GM21825 (cell line): ENCODE measurements around the gene USP8.
"Not testable (repeated sequence)": the region's sequence is repeated elsewhere in the genome, so short reads cannot be mapped to it uniquely, and the experiment has no call there.

ENCODE experiments used
- ATAC-seq: cut with Tn5 transposase; IDR thresholded peaks from one replicate; pipeline ENCODE4 v1.9.1; 2021; ENCODE audit warnings: mild to moderate bottlenecking, moderate library complexity; ENCODE audit not compliant: unreplicated experiment

Gene USP8

DNA sequence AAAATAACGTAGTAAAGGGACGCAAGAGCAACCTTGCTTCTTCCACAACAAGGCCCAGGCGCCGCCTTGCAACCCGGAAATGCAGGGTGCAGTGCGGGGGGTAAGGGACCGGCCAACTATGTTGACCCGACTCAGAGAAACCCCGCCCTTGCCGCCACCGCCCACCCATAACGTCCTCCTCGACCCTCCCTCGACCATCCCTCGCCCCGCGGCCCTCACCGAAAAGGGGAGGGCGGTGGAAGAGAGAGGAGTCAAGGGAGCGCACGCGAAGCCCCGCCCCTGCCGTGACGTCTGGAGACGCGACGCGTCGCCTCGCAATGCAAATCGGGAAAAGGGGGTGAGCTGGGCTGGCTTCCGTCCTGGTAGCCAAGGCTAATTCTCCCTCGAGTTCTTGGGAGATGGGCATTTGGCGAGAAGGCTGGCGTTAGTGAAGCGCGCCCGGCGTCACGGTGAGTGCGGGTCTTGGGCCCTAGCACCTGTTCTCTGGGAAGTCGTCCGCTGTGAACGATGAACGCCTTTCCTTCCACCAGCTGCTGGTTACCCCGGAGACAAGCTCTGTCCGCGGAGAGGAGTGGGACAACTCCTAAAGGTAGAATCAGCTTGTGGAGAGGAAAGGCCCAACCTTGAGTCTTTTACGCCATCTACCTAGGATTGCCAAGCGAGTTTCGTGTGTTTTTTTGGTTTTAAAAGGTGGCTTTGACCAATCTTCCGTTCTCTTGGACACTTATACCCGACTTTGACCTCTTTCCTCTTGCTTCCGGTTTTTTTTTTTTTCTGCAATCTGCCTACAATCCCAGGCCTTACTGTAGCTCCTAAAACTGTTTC is at the start of gene USP8:
Gene USP8 (plus strand): TSS at position 340 of the 825 bp plus-strand sequence. CDS start 14,669 bp downstream, outside the sequence.
- peak; percentile 96 for ATAC-seq

DNA sequence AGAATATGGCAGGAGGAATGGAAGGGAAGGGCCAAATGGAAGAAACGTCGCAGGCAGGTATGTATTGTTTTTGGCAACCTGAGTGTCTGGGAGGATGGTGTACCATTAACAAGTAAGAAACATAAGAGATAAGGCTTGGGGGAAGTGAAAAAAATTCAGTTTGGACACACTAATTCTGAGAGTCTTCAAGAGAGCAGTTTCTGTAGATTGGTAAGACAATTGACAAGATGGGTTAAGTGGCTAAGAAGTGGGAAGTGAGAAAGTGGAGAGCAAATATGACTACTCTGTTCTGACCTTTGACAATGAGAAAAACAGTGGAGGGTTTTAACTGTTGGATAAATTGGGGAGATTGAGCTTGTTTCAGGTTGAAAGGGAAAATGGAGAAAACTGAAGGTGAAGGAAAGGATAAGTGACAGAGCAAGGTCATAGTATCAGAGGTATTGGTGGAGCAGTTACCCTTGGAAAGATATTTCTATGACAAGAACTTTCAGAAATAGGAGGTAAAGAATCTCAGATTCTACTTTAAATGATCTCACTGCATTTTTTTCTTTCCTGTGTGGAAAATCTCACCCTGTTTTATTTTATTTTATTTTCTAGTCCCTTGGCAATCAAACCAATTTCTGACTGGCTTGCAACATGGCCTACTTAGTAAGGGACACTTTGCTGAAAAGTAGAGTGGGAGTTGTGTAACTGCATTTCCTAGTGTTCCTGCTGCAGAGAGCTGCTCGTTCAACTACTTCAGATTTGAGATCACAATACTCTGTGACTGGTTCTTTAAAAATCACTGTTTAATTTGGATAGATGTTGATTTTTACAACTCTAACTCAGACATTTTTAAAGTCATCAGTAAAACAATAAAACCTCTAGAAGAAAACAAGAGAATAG is 46.1 kb upstream of the USP8 start:
- peak; percentile 96 for ATAC-seq

DNA sequence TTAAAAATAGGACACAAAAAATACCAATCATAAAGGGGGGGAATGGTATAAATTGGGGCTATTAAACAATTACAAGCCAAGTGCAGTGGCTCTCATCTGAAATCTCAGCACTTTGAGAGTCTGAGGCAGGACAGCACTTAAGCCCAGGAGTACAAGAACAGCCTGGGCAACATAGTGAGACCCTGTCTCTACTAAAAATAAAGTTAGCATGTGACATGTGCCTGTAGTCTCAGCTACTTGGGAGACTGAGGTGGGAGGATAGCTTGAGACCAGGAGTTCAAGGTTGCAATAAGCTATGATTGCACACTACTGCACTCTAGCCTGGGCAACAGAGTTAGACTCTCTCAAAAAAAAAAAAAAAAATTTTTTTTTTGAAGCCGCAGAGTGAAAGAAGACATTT is 45.4 kb upstream of the USP8 start:
- ATAC-seq: no peak

DNA sequence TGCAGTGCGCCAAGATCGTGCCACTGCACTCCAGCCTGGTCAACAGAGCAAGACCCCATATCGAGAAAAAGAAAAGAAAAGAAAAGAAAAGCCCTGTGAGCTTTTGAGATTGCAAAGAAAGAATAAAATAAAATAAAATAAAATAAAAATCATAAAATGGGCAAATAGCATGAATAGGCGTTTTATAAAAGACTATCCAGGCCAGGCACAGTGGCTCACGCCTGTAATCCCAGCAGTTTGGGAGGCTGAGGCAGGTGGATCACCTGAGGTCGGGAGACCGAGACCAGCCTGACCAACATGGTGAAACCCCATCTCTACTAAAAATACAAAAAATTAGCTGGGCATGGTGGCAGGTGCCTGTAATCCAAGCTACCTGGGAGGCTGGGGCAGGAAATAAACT is 44.8 kb upstream of the USP8 start:
- ATAC-seq: not testable (repeated sequence)

DNA sequence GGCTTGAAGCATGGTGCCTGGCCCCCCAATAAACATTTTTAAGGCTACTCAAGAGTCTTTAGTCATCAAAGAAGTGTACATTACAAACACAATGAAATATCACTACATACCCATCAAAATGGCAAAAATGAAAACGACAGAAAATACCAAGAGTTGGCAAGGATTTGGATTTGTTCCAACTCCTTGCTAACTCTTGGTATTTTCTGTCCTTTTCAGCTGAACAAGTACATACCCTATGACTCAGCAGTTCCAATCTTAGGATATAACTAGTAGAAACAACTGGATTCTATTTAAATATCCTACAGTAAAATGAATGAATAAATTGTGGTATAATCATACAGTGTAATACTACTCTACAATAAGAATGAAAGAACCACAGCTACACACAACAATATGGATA is 44.1 kb upstream of the USP8 start:
- ATAC-seq: no peak

DNA sequence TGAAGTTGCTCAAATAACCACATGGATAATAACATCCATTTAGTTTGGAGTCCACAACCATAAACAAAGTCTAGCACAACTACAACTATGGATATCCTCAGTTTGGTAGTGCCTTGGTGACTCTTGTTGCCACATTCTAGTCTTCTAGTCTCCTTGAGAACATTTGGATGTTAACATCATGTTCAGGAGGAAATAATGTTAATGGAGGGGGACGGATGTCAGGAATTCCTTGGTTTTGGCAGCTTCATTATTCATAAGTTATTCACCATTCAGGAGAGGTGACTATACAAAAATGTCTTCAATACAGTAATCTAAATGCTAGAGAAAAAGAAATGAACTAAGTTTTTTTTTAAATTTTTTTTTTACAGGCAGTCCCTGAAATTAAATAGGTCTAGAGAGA is 42.8 kb upstream of the USP8 start:
- ATAC-seq: no peak

DNA sequence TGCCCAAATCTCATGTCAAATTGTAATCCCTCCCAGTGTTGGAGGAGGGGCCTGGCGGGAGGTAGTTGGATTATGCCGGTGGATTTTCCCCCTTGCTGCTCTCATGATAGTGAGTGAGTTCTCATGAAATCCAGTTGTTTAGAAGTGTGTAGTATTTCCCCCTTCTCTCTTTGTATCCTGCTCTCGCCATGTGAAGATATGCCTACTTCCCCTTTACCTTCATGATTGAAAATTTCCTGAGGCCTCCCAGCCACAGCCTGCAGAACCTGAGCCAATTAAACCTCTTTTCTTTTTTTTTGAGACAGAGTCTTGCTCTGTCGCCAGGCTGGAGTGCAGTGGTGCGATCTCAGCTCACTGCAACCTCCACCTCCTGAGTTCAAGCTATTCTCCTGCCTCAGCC is 41.8 kb upstream of the USP8 start:
- ATAC-seq: not testable (repeated sequence)

DNA sequence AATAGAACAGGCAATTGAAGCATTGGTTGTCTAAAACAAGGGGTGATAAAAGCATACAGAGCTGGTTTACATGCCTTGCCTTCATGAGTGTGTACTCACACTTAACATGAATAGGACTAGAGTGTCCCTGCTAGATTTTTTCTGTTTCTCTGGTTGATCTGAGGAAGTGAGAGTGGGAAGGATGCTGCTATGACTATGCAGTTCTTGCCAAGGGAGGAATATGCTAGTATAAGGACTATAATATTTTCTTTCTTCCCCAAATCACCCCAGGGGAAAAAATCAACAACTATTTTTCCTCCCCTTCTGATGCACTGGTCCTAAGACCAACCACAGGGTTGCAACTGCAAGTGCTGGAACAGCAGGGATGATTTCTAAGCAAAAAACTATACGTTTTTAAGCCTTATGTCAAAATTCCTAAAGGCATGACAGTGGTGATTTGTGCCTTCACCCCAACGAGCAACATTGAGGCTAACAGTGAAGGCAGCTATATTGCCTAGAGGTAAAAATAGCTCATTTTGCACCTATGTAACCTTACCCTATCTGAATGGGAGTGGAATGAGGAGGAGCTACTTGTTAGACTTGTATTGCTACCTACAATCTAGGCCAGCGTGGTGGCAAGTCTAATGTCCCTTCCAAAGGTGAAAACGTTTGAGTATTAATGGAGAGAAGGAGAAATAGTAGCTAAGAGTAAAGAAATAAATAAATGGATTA is 33.5 kb upstream of the USP8 start:
- peak; percentile 85 for ATAC-seq

DNA sequence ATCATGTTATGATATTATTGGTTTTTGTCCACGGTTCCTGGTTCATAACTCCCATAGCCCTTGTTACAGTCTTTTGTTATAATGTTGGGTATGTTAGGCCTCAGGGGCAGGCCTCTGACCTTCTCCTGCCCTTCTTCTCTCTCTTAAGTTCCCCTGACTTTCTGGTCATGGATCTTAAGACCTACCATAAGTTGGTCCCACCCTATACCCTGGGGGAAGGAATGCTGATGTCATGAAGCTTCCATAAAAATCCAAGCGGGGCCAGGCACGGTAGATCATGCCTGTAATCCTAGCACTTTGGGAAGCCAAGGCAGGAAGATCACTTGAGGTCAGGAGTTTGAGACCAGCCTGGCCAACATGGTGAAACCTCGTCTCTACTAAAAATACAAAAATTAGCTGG is 32.6 kb upstream of the USP8 start:
- not testable (repeated sequence) for ATAC-seq

DNA sequence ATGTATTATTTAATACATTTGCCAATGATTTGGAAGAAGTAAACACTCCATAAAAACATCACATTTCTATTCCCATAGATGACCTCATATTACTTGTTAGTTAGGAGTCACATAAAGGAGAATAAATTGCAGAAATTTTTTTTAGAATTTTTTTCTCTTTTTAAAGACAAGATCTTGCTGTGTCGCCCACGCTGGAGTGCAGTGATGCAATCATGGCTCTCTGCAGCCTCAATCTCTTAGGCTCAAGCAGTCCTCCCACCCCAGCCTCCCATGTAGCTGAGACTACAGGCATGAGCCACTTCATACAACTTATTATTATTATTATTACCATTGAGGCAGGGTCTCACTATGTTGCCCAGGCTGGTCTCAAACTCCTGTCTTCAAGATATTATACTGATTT is 12.3 kb upstream of the USP8 start:
- ATAC-seq: no peak

DNA sequence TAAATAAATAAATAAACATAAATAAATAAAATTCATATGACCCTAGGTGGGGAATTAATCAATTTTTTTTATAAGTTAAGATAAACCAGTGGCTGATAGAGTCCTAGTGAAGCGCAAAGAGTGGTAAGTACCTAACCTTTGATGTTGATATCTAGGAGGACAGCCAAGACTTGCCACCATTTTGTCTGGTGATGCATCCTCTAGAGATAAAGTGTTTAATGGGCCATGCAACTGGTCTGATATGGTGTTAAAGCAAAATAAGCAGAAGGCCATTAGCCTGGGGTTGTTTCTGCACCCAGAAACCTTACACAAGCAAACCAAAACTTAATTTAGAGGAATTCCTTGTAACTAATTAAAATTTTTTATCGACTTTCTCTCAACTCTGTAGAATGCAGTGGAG is 9.6 kb upstream of the USP8 start:
- no peak for ATAC-seq

DNA sequence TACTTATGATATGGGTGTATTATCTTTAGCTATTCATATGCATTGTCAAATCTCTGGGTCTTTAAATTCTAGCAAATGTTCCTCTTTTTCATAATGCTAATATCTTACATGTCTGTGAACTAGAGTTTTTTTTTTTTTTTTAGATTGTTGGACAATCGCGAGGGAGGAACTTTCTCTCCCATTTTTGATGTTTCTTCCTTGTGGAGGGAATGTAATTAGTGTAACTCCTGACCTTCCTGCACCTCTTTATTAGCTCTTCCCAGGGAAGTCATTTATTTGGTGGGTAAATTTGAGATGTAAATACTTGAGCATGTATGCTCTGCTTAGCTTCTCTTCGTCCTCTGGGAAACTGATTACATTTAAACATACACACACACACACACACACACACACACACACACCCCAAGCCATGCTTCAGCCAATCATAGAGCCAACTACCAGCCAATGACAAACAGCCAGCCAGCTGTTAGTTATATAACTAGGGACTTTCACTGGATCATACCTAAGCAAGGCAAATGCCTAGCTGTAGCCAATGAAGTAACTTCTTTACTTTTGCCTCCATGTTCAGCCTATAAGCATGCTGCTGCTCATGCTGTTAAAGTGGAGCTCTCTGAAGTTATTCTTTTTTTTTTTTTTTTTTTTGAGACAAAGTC is 8.3 kb upstream of the USP8 start:
- ATAC-seq: no peak

DNA sequence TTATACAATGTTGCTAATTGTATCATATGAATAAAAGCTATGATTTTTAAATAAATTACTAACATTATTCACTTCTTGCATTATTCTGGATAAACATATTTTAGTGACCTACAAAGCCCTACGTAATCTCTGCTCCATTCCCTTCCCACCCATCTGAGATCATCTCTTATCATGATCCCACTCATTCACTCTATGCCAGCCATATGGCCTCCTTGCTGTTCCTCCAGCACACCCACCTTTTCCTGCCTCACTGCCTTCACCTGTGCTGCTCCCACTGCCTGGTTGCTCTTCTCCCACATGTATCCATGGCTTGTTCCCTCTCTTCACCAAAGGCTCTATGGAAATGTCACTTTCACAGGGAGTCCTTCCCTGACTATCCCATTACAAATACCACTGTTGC is 7.3 kb upstream of the USP8 start:
- ATAC-seq: no peak

DNA sequence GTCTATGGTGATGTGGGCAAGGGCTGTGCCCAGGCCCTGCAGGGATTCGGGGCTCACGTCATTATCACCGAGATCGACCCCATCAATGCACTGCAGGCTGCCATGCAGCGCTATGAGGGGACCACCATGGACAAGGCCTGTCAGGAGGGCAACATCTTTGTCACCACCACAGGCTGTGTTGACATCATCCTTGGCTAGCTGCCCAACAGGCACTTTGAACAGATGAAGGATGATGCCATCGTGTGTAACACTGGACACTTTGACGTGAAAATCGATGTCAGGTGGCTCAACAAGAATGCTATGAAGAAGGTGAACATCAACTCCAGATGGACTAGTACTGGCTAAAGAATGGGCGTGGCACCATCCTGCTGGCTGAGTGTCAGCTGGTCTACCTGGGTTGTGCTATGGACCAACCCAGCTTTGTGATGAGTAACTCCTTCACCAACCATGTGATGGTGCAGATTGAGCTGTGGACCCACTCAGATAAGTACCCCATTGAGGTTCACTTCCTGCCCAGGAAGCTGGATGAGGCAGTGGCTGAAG is 6.1 kb upstream of the USP8 start:
- ATAC-seq: no peak

DNA sequence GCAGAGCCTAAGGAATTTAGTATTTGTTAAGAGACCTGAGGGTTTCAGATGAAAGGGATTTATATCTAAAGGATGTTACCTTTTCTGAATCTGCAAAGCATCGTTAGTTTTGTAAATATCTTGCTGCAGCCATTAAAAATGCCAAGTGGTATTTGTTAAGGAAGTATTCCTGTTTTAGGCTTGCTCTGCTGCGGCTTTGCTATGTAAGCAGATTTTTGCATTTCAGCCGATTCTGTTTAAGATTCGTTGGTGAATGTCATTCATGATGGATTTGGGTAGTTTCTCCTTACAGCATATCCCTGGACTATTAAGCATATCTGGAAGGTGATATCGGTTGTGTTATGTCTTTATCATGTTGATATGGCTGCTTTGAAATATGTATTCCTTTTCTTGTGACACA is 1.0 kb downstream of the USP8 start:
- no peak for ATAC-seq

DNA sequence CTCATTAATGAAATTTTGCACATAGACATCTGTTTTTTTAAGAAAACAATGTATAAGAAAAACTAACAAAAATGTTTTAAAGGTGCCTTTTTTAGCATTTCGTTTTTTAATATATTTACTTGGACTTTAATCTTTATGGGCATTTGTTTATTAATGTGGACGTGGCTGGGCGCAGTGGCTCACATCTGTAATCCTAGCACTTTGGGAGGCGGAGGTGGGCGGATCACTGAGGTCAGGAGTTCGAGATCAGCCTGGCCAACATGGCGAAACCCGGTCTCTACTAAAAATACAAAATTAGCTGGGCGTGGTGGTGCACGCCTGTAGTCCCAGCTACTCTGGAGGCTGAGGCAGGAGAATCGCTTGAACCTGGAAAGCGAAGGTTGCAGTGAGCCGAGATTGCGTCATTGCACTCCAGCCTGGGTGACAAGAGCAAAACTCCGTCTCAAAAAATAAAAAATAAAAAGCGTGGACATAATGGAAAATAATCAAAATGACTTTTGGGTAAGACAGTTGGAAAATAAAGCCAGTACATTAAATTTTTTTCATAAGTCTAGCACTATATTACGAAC is 1.6 kb downstream of the USP8 start:
- not testable (repeated sequence) for ATAC-seq

DNA sequence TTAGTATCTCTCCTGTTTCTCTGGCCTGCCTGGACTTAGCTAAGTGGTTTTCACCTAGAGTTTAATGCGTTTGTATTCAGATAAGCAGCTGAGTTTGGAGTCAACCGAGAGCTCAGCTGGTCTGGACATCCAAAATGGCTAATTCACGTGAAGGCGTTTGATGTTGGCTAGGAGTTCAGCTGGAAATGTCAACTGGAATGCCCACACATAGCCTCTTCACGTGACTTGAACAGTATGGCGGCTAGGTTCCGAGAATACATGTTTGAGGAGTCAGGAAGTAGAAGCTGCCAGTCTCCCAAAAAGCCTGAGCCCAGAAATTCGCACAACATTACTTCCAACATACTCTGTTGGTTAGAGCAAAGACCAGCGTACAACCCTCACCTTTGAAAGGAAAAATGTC is 2.2 kb downstream of the USP8 start:
- no peak for ATAC-seq

DNA sequence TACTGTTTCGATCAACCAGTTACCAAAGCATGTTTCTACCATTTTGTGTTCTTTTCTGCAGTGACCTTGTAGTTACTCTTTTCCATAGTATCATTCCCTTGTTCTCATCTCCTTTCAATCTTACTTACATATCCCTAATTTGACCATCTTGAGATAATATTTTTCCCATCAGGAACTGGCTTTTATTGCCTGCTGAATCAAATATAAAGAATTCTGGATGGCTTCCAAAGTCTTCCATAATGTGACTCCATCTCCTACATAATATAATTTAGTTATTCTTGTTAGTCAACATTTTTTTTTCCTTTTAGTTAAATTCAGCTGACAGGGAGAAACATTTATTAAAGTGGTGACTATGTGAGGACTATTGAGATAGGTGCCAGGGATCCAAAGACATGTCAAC is 7.0 kb downstream of the USP8 start:
- no peak for ATAC-seq

DNA sequence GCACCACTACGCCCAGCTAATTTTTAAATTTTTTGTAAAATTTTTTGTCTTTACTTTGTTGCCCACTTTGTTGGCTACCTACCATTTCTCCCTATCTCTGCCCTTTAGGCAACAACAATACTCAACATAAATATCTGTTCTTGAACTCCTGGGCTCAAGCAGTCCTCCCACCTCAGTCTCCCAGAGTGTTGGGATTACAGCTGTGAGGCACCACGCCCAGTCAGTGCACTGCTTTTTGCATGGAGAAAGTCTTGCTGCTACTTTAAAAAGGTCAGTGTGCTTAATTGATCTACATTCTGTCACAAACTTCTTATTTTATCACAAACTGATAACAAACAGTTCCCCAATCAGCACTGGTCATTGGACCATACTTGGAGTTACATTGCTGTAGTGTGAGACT is 8.0 kb downstream of the USP8 start:
- ATAC-seq: no peak

DNA sequence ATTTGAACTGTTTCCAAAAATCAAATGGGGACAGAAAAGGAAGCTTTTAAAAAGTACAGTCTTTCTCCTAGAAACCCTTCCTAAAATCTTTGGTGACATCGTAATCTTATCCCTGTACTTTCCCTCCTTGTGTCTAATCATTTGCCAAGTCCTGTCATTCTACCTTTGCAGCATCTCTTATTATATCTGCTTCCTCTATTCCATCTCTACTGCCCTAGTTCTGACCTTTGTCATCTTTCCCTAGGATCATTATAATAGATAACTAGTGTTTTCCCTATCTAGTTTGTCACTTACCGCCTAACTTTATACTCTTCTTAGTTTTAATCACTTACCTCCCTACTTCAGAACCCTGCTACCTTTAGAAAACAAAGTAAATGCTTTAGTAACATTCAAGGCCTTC is 11.6 kb downstream of the USP8 start:
- no peak for ATAC-seq
